ENCODE results near the gene HOXD10.
A peak's percentile ranks its signal among the peaks of the same experiment; 100 is the strongest.

The HOXD10 gene

GRCh38 chr2:176096243-176096985 is 20.2 kb upstream of the HOXD10 start:
- DNase-seq = no peak

- peak; percentile 63 for DNase-seq
These were observed 19.4 kb upstream of the HOXD10 start for GRCh38 chr2:176096986-176097819.

GRCh38 chr2:176097820-176098365 is 18.7 kb upstream of the HOXD10 start:
- DNase-seq = no peak

GRCh38 chr2:176098366-176099158 is 18.0 kb upstream of the HOXD10 start:
- no peak for DNase-seq

- no peak for DNase-seq
These were observed 17.3 kb upstream of the HOXD10 start for GRCh38 chr2:176099159-176099727.

- no peak for DNase-seq
These were observed 16.6 kb upstream of the HOXD10 start, which contains the start of gene HOXD12 for GRCh38 chr2:176099728-176100546. TSS of gene HOXD12 (plus strand) at chr2:176099795. CDS start at chr2:176099802, 7 bp downstream.

GRCh38 chr2:176100547-176101140 is 15.9 kb upstream of the HOXD10 start:
- no peak for DNase-seq

GRCh38 chr2:176101216-176101830 is 15.3 kb upstream of the HOXD10 start:
- no peak for DNase-seq

- no peak for DNase-seq
These were observed 14.7 kb upstream of the HOXD10 start for GRCh38 chr2:176101842-176102241.

- DNase-seq = no peak
These were observed 14.2 kb upstream of the HOXD10 start for GRCh38 chr2:176102309-176102866.

GRCh38 chr2:176103194-176103593 is 13.4 kb upstream of the HOXD10 start:
- no peak for DNase-seq

GRCh38 chr2:176103742-176104315 is 12.7 kb upstream of the HOXD10 start:
- DNase-seq = no peak

- DNase-seq = no peak
These were observed 12.1 kb upstream of the HOXD10 start for GRCh38 chr2:176104316-176105077.

GRCh38 chr2:176105078-176105729 is 11.4 kb upstream of the HOXD10 start:
- no peak for DNase-seq

- DNase-seq = no peak
These were observed 10.6 kb upstream of the HOXD10 start for GRCh38 chr2:176105730-176106580.

- DNase-seq = no peak
These were observed 9.7 kb upstream of the HOXD10 start, which contains the start of gene HOXD11 for GRCh38 chr2:176106581-176107539. TSS of gene HOXD11 (plus strand) at chr2:176107280. CDS start at chr2:176107356, 76 bp downstream.
